VCaP (cell line): ENCODE results near the gene LHPP.

Source experiments
- H3K27ac ChIP-seq: fragments of 450-650 bp; 2 replicates; pipeline ENCODE4 v1.5.1; 2017
- CTCF ChIP-seq: fragments of 450-650 bp; conservative IDR thresholded peaks from 2 replicates; pipeline ENCODE4 v1.5.1; 2017; ENCODE audit warnings: mild to moderate bottlenecking, moderate library complexity

Gene LHPP

GRCh38 chr10:124644236-124644635 is 182.6 kb downstream of the LHPP start:
- no peak for TF ChIP-seq CTCF
- H3K27ac ChIP-seq = no peak overlapping the region

- no peak overlapping the region for H3K27ac ChIP-seq
- no peak for TF ChIP-seq CTCF
These were observed 183.3 kb downstream of the LHPP start for GRCh38 chr10:124644771-124645415.

- H3K27ac ChIP-seq = no peak overlapping the region
- TF ChIP-seq CTCF = no peak
These were observed 184.0 kb downstream of the LHPP start for GRCh38 chr10:124645467-124646095.

GRCh38 chr10:124646483-124647352 is 185.1 kb downstream of the LHPP start:
- no peak for TF ChIP-seq CTCF
- no peak overlapping the region for H3K27ac ChIP-seq

GRCh38 chr10:124647421-124648130 is 186.0 kb downstream of the LHPP start:
- no peak for TF ChIP-seq CTCF
- no peak overlapping the region for H3K27ac ChIP-seq

- H3K27ac ChIP-seq = peak overlapping the region; percentile 22; the same call in 1 of the 2 replicates
- TF ChIP-seq CTCF = no peak
These were observed 186.5 kb downstream of the LHPP start for GRCh38 chr10:124648131-124648475.

- peak overlapping the region; percentile 22 for H3K27ac ChIP-seq
These were observed 187.1 kb downstream of the LHPP start for GRCh38 chr10:124648738-124649137.

More at GRCh38 chr10:124648738-124649137, 187.1 kb downstream of the LHPP start:
- no peak for TF ChIP-seq CTCF
